Esophagus muscularis mucosa (tissue), 4 donors: ENCODE results near the gene CNN2. TPM values are rescaled to one million over a fixed set of nuclear protein-coding genes. Genes with fewer than 3 reads are reported as not detected.

Experiments
- DNase-seq: peaks from one replicate; pipeline ENCODE4 v3.0.0-alpha.2; 2017; ENCODE audit errors: extremely low spot score
- H3K27ac ChIP-seq, 4 donors: fragments of 200-600 bp; sonication (generic); replicated peaks in 1 of 4; 1 replicate in 3 of 4; 2 replicates in 1 of 4; pipeline ENCODE4 v1.5.1; 2016 to 2019; ENCODE audit warnings: mild to moderate bottlenecking in 1 of 4
- H3K27me3 ChIP-seq, 4 donors: fragments of 200-600 bp; sonication (generic); one replicate each; pipeline versions ENCODE4 v1.5.1 to v1.6.0; 2016 to 2019
- H3K36me3 ChIP-seq, 4 donors: fragments of 200-600 bp; sonication (generic); one replicate each; pipeline ENCODE4 v1.5.1; 2016 to 2019
- H3K4me1 ChIP-seq, 4 donors: fragments of 200-600 bp; sonication (generic); one replicate each; pipeline ENCODE4 v1.5.1; 2016 to 2019
- H3K4me3 ChIP-seq, 4 donors: fragments of 200-600 bp; sonication (generic); 1 replicate in 2 of 4; 2 replicates in 2 of 4; pipeline ENCODE4 v1.5.1; 2016 to 2019; ENCODE audit warnings: mild to moderate bottlenecking in 4 of 4, moderate library complexity in 1 of 4
- H3K9me3 ChIP-seq, 4 donors: fragments of 200-600 bp; sonication (generic); 1 replicate in 3 of 4; 2 replicates in 1 of 4; pipeline ENCODE4 v1.5.1; 2016 to 2019
- CTCF ChIP-seq, 3 experiments: fragments of 200-600 bp in 2 of 3; fragments of 450-650 bp in 1 of 3; sonication (generic) in 2 of 3; IDR thresholded peaks; one replicate each; pipeline ENCODE4 v1.5.1; 2017 to 2019; ENCODE audit warnings: antibody characterized with exemption in 3 of 3, mild to moderate bottlenecking in 2 of 3, moderate library complexity in 1 of 3
- EP300 ChIP-seq: sonication (generic); formaldehyde crosslinking; IDR thresholded peaks from one replicate; pipeline ENCODE4 v1.6.1; 2017; ENCODE audit warnings: antibody characterized with exemption
- POLR2A ChIP-seq: fragments of 450-650 bp; IDR thresholded peaks from one replicate; pipeline ENCODE4 v1.6.1; 2017; ENCODE audit warnings: antibody characterized with exemption, moderate library complexity, mild to moderate bottlenecking, low read depth
- POLR2AphosphoS5 ChIP-seq, 2 donors: sonication (generic); formaldehyde crosslinking; IDR thresholded peaks; one replicate each; pipeline ENCODE4 v1.6.1; 2017; ENCODE audit warnings: antibody characterized with exemption in 2 of 2
- WGBS: methylation state at CpG from one replicate; pipeline ENCODE4 v1.1.5; 2018; 5-methylcytosine and 5-hydroxymethylcytosine counted together
- intact Hi-C: fragments of 100-400 bp; cut with DNase I; formaldehyde crosslinking; loops from one replicate; pipeline ENCODE4 v1.15.1; 2023
- total RNA-seq, 4 donors: library from RNA; depleted of rRNA; stranded (reverse); fragments of >200 nt; gene quantifications; one replicate each; pipeline versions ENCODE4 v1.1.0 to v1.2.1, GENCODE V29; 2016

CNN2 gene
- total RNA-seq, 4 donors from 2014 or later, result 47.3 to 98.1 (median 81.3) TPM

- WGBS, result 18% methylated on average over 9 of the region's 20 CpGs
- Histone ChIP-seq H3K27me3 (peaks cover 7 to 81% (median 49%) of the 10 kb centered on the region in 4 donors), H3K9me3 (no peaks in the 10 kb centered on the region), H3K27ac (no peak overlapping the region), H3K36me3 (no peaks in the 10 kb centered on the region), H3K4me1 (peaks cover 6 to 23% (median 21%) of the 10 kb centered on the region in 4 donors), H3K4me3 (no peak overlapping the region)
- intact Hi-C loops, result no loop called here
- no peak for TF ChIP-seq POLR2AphosphoS5 (IDR thresholded peaks at IDR 0.05)
- no peak for TF ChIP-seq POLR2A
- no peak for TF ChIP-seq EP300
- peak; percentile 77 to 97 (median 86) for TF ChIP-seq CTCF (IDR thresholded peaks at IDR 0.05)
- no peak for DNase-seq
Measured at GRCh38 chr19:1001538-1002166, 24.8 kb upstream of the CNN2 start.

- H3K36me3 ChIP-seq, result no peaks in the 10 kb centered on the region
- H3K9me3 ChIP-seq, result no peaks in the 10 kb centered on the region
- DNase-seq, result no peak
- TF ChIP-seq CTCF (IDR thresholded peaks at IDR 0.05) (no peak), POLR2AphosphoS5 (IDR thresholded peaks at IDR 0.05) (no peak), POLR2A (no peak), EP300 (no peak)
- 83% methylated on average over 4 of the region's 4 CpGs for WGBS
- H3K27me3 ChIP-seq, result peaks cover 6 to 72% (median 41%) of the 10 kb centered on the region in 4 donors
- no peak overlapping the region for H3K27ac ChIP-seq
- peaks cover 5 to 21% (median 20%) of the 10 kb centered on the region in 4 donors for H3K4me1 ChIP-seq
- no peak overlapping the region for H3K4me3 ChIP-seq
- intact Hi-C loops, result no loop called here
Measured at GRCh38 chr19:1002600-1002999, 23.8 kb upstream of the CNN2 start.

- no CpG with 5 or more reads among the region's 37 CpGs for WGBS
- TF ChIP-seq POLR2AphosphoS5 (IDR thresholded peaks at IDR 0.05) (no peak), CTCF (IDR thresholded peaks at IDR 0.05) (no peak), EP300 (no peak), POLR2A (no peak)
- H3K4me1 ChIP-seq, result peaks cover 5 to 21% (median 20%) of the 10 kb centered on the region in 4 donors
- intact Hi-C loops, result no loop called here
- peaks cover 0 to under 1% (median 0%) of the 10 kb centered on the region in 4 donors for H3K36me3 ChIP-seq
- H3K4me3 ChIP-seq, result no peak overlapping the region
- H3K27ac ChIP-seq, result no peak overlapping the region
- DNase-seq, result no peak
- H3K9me3 ChIP-seq, result no peaks in the 10 kb centered on the region
- peaks cover 6 to 65% (median 36%) of the 10 kb centered on the region in 4 donors for H3K27me3 ChIP-seq
Measured at GRCh38 chr19:1003283-1003682, 23.1 kb upstream of the CNN2 start.

- no peak for DNase-seq
- Histone ChIP-seq H3K4me1 (peaks cover 5 to 21% (median 20%) of the 10 kb centered on the region in 4 donors), H3K4me3 (no peak overlapping the region), H3K9me3 (no peaks in the 10 kb centered on the region), H3K27me3 (peaks cover 1 to 55% (median 28%) of the 10 kb centered on the region in 4 donors), H3K36me3 (peaks cover 5 to 11% (median 9%) of the 10 kb centered on the region in 4 donors), H3K27ac (no peak overlapping the region)
- TF ChIP-seq CTCF (IDR thresholded peaks at IDR 0.05), result no peak
- no peak for TF ChIP-seq EP300
- TF ChIP-seq POLR2AphosphoS5 (IDR thresholded peaks at IDR 0.05), result no peak
- TF ChIP-seq POLR2A, result no peak
- 69% methylated on average over 23 of the region's 32 CpGs for WGBS
- intact Hi-C loops, result no loop called here
Measured at GRCh38 chr19:1004204-1004802, 22.1 kb upstream of the CNN2 start.
